HG02938 (cell line): ENCODE results near the gene TBC1D19.
A peak's percentile ranks its signal among the peaks of the same experiment; 100 is the strongest.
"Not testable (repeated sequence)": the region's sequence is repeated elsewhere in the genome, so short reads cannot be mapped to it uniquely, and the experiment has no call there.

Source experiments
- ATAC-seq: cut with Tn5 transposase; IDR thresholded peaks from one replicate; pipeline ENCODE4 v1.9.1; 2021; ENCODE audit warnings: mild to moderate bottlenecking, moderate library complexity; ENCODE audit not compliant: unreplicated experiment

Gene TBC1D19

GRCh38 chr4:26679040-26679695 is 95.3 kb downstream of the TBC1D19 start:
- not testable (repeated sequence) for ATAC-seq

DNA sequence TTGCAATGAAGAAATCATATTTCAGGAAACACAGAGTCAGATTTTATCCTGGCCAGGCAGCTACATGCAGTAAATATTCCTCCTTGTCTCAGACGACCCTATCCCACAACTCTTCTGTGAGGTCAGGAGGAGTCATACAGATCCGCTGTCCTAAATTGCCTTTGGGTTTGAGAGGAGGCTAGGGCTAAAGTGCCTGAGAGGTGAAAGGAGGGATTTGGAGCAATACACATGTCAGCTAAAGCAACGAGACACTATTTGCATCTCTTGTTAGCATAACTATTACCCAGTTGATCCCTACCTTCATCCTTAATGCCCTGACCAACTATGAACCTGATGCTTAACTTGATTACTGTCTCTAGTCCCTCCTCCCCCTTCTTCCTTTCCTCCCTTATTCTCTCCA is 98.6 kb downstream of the TBC1D19 start:
- no peak for ATAC-seq

DNA sequence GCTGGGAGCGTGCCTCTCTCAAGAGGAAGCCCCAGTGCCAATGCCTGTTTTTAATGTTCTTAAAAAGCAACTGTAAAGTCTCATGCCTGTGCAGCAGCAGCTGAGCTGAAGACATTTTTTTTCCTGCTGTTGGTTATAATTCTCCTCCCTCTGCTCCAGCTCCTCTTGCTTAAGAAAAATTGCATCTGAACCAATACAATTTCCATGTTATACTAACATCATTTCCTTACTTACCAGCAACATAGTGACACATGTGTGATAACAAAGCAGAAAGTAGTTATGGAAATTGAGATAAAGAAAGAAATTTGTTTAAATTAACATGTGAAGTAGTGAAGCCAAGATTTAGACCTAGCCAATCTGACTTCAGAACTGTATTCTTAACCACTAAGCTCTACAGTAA is 101.4 kb downstream of the TBC1D19 start:
- ATAC-seq = no peak

GRCh38 chr4:26687728-26688127 is 103.8 kb downstream of the TBC1D19 start:
- ATAC-seq = no peak

DNA sequence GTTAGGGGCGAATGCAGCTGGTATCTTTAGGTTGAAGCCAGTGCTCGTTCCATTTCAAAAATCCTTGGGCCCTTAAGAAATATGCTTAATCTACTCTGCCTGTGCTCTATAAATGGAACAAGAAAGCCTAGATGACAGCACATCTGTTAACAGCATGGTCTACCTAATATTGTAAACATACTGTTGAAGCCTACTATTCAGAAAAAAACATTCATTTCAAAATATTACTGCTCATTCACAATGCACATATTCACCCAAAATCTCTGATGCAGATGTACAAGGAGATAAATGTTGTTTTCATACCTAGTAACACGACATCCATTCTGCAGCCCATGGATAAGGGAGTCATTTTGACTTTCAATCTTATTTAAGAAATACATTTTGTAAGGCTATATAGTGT is 106.6 kb downstream of the TBC1D19 start:
- no peak for ATAC-seq

DNA sequence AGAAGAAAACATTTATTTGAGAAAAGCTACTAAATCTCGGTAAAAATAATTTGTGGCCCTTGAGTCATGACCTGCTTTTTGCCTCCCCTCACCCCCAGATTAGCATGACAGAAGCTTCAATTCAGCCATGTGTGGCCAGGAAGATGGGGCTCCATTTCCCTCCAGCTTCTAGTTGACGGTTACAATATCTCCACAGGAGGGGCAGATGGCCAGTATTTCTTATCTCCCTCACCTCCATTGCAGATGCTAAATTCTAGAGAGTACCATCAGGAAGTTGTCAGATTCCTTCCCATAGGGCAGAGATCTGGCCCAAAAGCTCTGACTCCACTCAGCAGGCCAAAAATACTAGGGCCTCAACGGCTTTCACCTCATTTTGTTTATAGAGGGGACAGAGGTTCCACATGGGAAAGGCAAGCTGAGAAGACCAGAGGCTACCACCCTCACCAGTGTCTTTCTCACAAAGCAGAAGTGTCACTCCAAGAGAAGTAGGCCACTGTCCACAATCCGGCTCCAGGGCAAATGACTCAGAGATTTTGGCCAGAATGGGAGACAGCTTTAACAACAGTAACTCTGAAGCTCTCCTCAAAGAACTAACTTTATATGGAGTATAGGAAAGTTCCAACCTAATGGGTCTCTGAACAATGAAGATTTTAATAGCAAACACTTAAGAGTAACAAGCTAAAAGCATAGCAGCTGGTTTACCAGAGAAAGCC is 108.3 kb downstream of the TBC1D19 start:
- ATAC-seq = no peak

- not testable (repeated sequence) for ATAC-seq
These were observed 110.2 kb downstream of the TBC1D19 start for GRCh38 chr4:26694131-26694530.

- ATAC-seq = no peak
These were observed 116.2 kb downstream of the TBC1D19 start for GRCh38 chr4:26700110-26700509.

GRCh38 chr4:26701095-26701494 is 117.2 kb downstream of the TBC1D19 start:
- no peak for ATAC-seq

DNA sequence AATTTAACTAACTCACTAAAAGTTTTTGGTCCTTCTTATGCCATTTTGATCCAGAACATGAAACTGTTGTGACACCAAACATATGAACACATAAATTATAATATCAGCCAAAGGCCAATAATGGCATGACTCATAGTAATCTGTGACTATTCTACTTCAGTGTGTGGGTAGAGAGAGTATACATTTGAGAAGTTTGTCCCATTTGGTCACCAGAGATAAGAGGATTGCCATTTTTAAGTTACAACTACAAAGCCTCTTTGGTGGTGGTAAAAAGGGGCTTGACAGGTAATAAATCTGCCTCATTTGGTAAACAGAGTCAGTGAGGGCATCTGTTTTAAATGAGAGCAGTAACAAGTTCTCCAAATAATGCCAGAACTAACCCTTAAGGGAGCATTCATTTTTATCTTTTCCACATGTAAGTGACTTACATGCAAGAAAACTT is 117.9 kb downstream of the TBC1D19 start:
- ATAC-seq = no peak

DNA sequence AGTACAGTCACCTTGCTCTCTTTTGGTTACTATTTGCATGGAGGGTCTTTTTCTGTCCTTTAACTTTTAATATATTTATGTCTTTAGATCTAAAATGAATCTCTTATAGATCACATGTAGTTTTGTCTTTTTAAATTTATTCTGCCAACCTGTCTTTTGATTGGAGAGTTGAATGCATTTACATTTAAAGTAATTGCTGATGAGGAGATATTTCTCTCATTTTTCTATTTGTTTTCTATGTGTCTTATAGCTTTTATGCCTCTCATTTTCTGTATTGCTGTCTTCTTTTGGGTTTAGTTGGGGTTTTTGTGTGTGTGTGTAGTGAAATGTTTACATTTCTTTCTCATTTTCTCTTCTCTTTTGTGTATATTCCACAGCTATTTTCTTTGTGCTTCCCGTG is 123.5 kb downstream of the TBC1D19 start:
- no peak for ATAC-seq

DNA sequence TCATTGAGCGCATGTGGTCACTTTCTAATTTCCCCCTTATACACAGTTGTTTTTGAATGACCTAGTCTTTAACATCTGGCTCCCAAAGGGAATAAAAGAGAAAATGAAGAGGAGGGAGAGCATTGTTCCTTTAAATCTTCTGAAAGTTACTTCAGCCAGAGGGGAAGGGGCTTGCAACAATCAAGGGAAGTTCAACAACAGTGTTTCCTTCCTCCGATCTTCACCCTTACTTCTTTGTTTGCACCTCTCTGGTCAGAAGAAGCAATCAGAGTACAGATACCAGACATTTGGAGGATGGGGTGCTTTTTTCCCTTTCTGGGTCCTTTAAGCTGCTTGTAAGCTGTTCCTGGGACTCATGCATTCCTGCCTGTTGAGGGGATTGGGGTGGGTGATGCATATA is 125.4 kb downstream of the TBC1D19 start:
- ATAC-seq = no peak

DNA sequence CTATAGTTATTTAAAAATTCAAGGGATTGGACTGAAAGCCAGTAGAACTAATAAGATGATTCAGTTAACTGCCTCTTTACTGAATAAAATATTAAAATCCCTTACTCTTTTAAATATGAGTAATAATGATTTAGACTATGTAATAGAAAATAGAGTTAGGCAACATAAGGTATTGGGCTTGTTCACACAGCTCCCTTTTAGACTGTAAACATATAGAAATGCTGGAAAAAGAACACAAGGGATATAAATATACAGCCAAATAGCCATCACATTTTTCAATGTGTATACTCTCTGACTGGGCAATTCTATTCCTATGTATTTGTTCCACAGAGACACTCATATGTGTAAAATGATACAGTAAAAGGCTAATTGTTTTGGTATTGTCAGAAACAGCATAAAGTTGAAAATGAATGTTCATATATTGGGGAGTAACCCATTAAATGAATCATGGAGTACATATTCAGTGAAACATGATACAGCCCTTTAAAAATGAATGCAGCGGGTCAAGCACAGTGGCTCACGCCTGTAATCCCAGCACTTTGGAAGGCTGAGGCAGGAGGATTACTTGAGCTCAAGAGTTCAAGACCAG is 129.8 kb downstream of the TBC1D19 start:
- no peak for ATAC-seq

- peak; percentile 85 for ATAC-seq
These were observed 131.9 kb downstream of the TBC1D19 start for GRCh38 chr4:26715636-26716242.

- no peak for ATAC-seq
These were observed 133.4 kb downstream of the TBC1D19 start for GRCh38 chr4:26717332-26717731.

GRCh38 chr4:26719954-26720552 is 136.2 kb downstream of the TBC1D19 start:
- ATAC-seq = no peak

DNA sequence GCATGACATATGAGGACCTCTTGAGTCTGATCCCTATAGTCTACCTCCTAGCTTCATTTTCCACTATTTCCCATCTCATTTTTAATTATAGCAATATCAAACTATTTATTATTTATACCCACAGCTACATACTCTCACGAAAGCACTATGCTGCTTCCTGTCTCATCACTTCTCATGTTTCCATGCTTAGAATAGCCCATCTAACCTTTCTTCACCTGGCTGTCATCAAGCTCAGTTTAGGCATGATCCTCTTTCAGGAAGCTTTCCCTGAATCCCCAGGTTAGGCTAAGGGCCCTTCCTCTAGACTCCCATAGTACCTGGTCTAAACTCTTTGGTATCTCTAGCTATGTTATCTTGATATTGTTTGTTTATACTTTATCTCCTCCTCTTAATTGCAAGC is 137.8 kb downstream of the TBC1D19 start:
- ATAC-seq = no peak

GRCh38 chr4:26723216-26723615 is 139.3 kb downstream of the TBC1D19 start:
- ATAC-seq = peak; percentile 92

- ATAC-seq = no peak
These were observed 140.7 kb downstream of the TBC1D19 start for GRCh38 chr4:26724534-26724933.

DNA sequence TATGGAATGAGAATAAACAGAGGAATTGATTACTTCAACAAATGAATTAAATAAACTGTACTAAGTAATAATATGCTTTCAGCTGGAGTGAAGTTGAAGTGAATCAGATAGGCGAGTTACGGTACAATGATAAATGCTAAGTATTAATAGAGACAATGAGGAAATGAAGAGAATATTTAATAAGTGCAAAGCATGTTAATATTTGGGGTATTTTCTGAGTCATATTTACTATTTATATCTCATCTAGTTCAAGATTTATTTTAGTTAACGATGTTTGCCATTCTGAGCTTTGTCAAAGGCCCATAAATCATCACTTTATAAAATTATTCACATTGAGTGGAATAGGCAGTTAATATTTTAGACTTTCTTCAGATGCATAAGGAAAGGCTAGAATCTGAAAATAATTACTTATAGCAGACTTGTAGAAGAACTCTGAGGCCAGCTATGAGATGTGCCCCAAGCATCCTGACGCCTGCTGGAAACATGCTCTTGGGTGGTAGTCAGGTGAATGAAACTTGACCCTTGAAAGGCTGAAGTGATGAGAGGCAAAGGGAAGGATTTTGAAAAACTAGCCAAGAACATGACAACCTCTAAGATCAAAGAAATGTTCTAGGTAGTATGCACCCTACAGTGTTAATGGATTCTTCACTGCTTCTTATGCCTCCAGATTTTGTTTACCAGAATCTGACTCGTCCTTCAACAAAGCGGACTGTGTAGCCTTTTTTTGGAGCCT is 142.9 kb downstream of the TBC1D19 start:
- no peak for ATAC-seq

GRCh38 chr4:26727844-26728243 is 144.0 kb downstream of the TBC1D19 start:
- ATAC-seq = peak; percentile 31
